ENCODE results near the gene APOBEC3A. TPM values are rescaled to one million over a fixed set of nuclear protein-coding genes. Genes with fewer than 3 reads are reported as not detected.

The APOBEC3A gene
- total RNA-seq, 1 experiment from 2014 or later, result not detected

GRCh38 chr22:38925571-38926041, 31.8 kb upstream of the APOBEC3A start:
- H3K4me1 ChIP-seq (ENCODE audit: low read length), result no peaks in the 10 kb centered on the region
- no peak overlapping the region for H2AFZ ChIP-seq (ENCODE audit: low read length)
- H3K36me3 ChIP-seq (ENCODE audit: insufficient read depth, low read length), result no peaks in the 10 kb centered on the region
- no peak for DNase-seq
- H3K9me2 ChIP-seq (replicated peaks; ENCODE audit: insufficient read depth, low read length), result no peaks in the 10 kb centered on the region
- H3K4me3 ChIP-seq (ENCODE audit: low read length), result no peak overlapping the region
- H3K9me3 ChIP-seq (ENCODE audit: low read length), result no peaks in the 10 kb centered on the region
- no peak overlapping the region for H3K4me2 ChIP-seq (ENCODE audit: low read depth, low read length, poor library complexity, severe bottlenecking)
- no peak overlapping the region for H3K27ac ChIP-seq (ENCODE audit: low read length)
- H3K9ac ChIP-seq (ENCODE audit: low read length), result no peak overlapping the region
- no peaks in the 10 kb centered on the region for H4K20me1 ChIP-seq (ENCODE audit: insufficient read depth, low read depth, low read length)
- H3K79me2 ChIP-seq (ENCODE audit: low read length), result no peaks in the 10 kb centered on the region
- H3K27me3 ChIP-seq (ENCODE audit: low read length), result no peaks in the 10 kb centered on the region

- Histone ChIP-seq H3K9me2 (replicated peaks; ENCODE audit: insufficient read depth, low read length) (no peaks in the 10 kb centered on the region), H3K36me3 (ENCODE audit: insufficient read depth, low read length) (no peaks in the 10 kb centered on the region), H2AFZ (ENCODE audit: low read length) (no peak overlapping the region), H3K4me3 (ENCODE audit: low read length) (no peak overlapping the region), H3K9me3 (ENCODE audit: low read length) (no peaks in the 10 kb centered on the region), H3K27ac (ENCODE audit: low read length) (no peak overlapping the region), H3K79me2 (ENCODE audit: low read length) (no peaks in the 10 kb centered on the region), H3K4me1 (ENCODE audit: low read length) (no peaks in the 10 kb centered on the region), H3K9ac (ENCODE audit: low read length) (no peak overlapping the region), H3K27me3 (ENCODE audit: low read length) (no peaks in the 10 kb centered on the region), H4K20me1 (ENCODE audit: insufficient read depth, low read depth, low read length) (no peaks in the 10 kb centered on the region), H3K4me2 (ENCODE audit: low read depth, low read length, poor library complexity, severe bottlenecking) (no peak overlapping the region)
- peak; percentile 72 for DNase-seq
These were observed 30.2 kb upstream of the APOBEC3A start for GRCh38 chr22:38927033-38927781.

GRCh38 chr22:38930512-38930911, 26.9 kb upstream of the APOBEC3A start:
- Histone ChIP-seq H3K27me3 (ENCODE audit: low read length) (no peaks in the 10 kb centered on the region), H3K9me2 (replicated peaks; ENCODE audit: insufficient read depth, low read length) (no peaks in the 10 kb centered on the region)

GRCh38 chr22:38935023-38935422, 22.4 kb upstream of the APOBEC3A start:
- Histone ChIP-seq H3K4me2 (ENCODE audit: low read depth, low read length, poor library complexity, severe bottlenecking) (no peak overlapping the region), H3K79me2 (ENCODE audit: low read length) (no peaks in the 10 kb centered on the region), H3K9me2 (replicated peaks; ENCODE audit: insufficient read depth, low read length) (no peaks in the 10 kb centered on the region), H3K27ac (ENCODE audit: low read length) (no peak overlapping the region), H4K20me1 (ENCODE audit: insufficient read depth, low read depth, low read length) (no peaks in the 10 kb centered on the region), H3K9ac (ENCODE audit: low read length) (no peak overlapping the region), H2AFZ (ENCODE audit: low read length) (no peak overlapping the region), H3K36me3 (ENCODE audit: insufficient read depth, low read length) (no peaks in the 10 kb centered on the region), H3K4me1 (ENCODE audit: low read length) (peaks cover 3% of the 10 kb centered on the region; the same call in 1 of the 2 replicates), H3K9me3 (ENCODE audit: low read length) (no peaks in the 10 kb centered on the region), H3K4me3 (ENCODE audit: low read length) (no peak overlapping the region), H3K27me3 (ENCODE audit: low read length) (no peaks in the 10 kb centered on the region)
- DNase-seq, result no peak

More at GRCh38 chr22:38930512-38930911, 26.9 kb upstream of the APOBEC3A start:
- H3K27ac ChIP-seq (ENCODE audit: low read length), result no peak overlapping the region
- no peaks in the 10 kb centered on the region for H3K9me3 ChIP-seq (ENCODE audit: low read length)
- no peaks in the 10 kb centered on the region for H3K36me3 ChIP-seq (ENCODE audit: insufficient read depth, low read length)
- H4K20me1 ChIP-seq (ENCODE audit: insufficient read depth, low read depth, low read length), result no peaks in the 10 kb centered on the region
- H3K79me2 ChIP-seq (ENCODE audit: low read length), result no peaks in the 10 kb centered on the region
- H2AFZ ChIP-seq (ENCODE audit: low read length), result no peak overlapping the region
- no peak for DNase-seq
- H3K4me3 ChIP-seq (ENCODE audit: low read length), result no peak overlapping the region
- peaks cover 3% of the 10 kb centered on the region; the same call in 1 of the 2 replicates for H3K4me1 ChIP-seq (ENCODE audit: low read length)
- H3K9ac ChIP-seq (ENCODE audit: low read length), result no peak overlapping the region
- H3K4me2 ChIP-seq (ENCODE audit: low read depth, low read length, poor library complexity, severe bottlenecking), result no peak overlapping the region

- Histone ChIP-seq H3K36me3 (ENCODE audit: insufficient read depth, low read length) (no peaks in the 10 kb centered on the region), H3K4me2 (ENCODE audit: low read depth, low read length, poor library complexity, severe bottlenecking) (no peak overlapping the region)
These were observed 21.8 kb upstream of the APOBEC3A start for GRCh38 chr22:38935616-38936015.

DNA sequence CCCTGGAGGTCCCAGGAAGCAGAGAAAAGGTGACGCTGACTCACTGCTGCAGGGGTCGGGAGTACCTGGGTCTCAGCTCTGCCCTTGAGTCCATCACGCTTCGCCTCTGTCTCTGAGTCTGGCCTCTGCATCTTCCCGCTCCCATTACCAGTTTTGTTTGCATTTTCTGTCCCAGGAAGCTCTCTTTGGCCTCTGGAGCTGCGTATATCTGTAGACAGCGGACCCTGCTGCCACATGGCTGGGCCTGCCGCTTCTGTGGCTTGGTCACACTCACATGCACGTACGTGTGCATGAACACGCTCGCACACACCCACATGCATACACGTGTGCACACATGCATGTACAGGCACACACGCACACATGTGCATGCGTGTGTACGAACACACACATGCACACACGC, 20.8 kb upstream of the APOBEC3A start:
- Histone ChIP-seq H3K79me2 (ENCODE audit: low read length) (no peaks in the 10 kb centered on the region), H3K36me3 (ENCODE audit: insufficient read depth, low read length) (no peaks in the 10 kb centered on the region), H3K9me3 (ENCODE audit: low read length) (no peaks in the 10 kb centered on the region), H3K9me2 (replicated peaks; ENCODE audit: insufficient read depth, low read length) (no peaks in the 10 kb centered on the region), H2AFZ (ENCODE audit: low read length) (no peak overlapping the region), H3K9ac (ENCODE audit: low read length) (no peak overlapping the region), H3K4me2 (ENCODE audit: low read depth, low read length, poor library complexity, severe bottlenecking) (no peak overlapping the region), H3K27me3 (ENCODE audit: low read length) (no peaks in the 10 kb centered on the region), H3K4me3 (ENCODE audit: low read length) (no peak overlapping the region), H3K27ac (ENCODE audit: low read length) (no peak overlapping the region), H4K20me1 (ENCODE audit: insufficient read depth, low read depth, low read length) (no peaks in the 10 kb centered on the region), H3K4me1 (ENCODE audit: low read length) (peaks cover 3% of the 10 kb centered on the region; the same call in 1 of the 2 replicates)
- no peak for DNase-seq

More at GRCh38 chr22:38935616-38936015, 21.8 kb upstream of the APOBEC3A start:
- Histone ChIP-seq H3K4me3 (ENCODE audit: low read length) (no peak overlapping the region), H3K9me2 (replicated peaks; ENCODE audit: insufficient read depth, low read length) (no peaks in the 10 kb centered on the region), H3K9ac (ENCODE audit: low read length) (no peak overlapping the region), H3K4me1 (ENCODE audit: low read length) (peaks cover 3% of the 10 kb centered on the region; the same call in 1 of the 2 replicates), H3K27ac (ENCODE audit: low read length) (no peak overlapping the region), H4K20me1 (ENCODE audit: insufficient read depth, low read depth, low read length) (no peaks in the 10 kb centered on the region), H2AFZ (ENCODE audit: low read length) (no peak overlapping the region), H3K27me3 (ENCODE audit: low read length) (no peaks in the 10 kb centered on the region), H3K9me3 (ENCODE audit: low read length) (no peaks in the 10 kb centered on the region), H3K79me2 (ENCODE audit: low read length) (no peaks in the 10 kb centered on the region)
- DNase-seq, result no peak

DNA sequence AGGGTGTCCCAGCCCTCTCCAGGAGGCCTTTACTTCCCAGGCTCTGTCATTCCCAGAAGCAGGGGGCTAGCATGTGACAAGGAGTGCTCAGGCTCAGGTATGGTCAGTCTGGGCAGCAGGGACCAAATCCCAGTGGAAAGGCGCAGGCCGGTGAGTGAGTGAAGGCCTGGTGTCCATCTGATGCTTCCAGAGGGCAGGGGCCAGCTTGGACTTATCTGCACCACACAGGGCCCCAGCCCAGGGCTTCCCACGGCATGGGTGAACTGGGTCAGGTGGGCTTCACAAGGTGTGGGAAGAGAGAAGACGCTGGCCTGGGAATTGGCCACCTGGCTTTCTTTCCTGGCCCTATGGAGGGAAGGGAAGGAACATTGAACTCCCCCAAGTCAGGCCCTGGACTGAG, 20.4 kb upstream of the APOBEC3A start:
- H3K9me3 ChIP-seq (ENCODE audit: low read length), result no peaks in the 10 kb centered on the region
- no peak overlapping the region for H3K9ac ChIP-seq (ENCODE audit: low read length)
- no peak overlapping the region for H3K4me2 ChIP-seq (ENCODE audit: low read depth, low read length, poor library complexity, severe bottlenecking)
- H4K20me1 ChIP-seq (ENCODE audit: insufficient read depth, low read depth, low read length), result no peaks in the 10 kb centered on the region
- H3K36me3 ChIP-seq (ENCODE audit: insufficient read depth, low read length), result no peaks in the 10 kb centered on the region
- no peak overlapping the region for H2AFZ ChIP-seq (ENCODE audit: low read length)
- no peak for DNase-seq
- H3K27me3 ChIP-seq (ENCODE audit: low read length), result no peaks in the 10 kb centered on the region
- H3K4me1 ChIP-seq (ENCODE audit: low read length), result peaks cover 3% of the 10 kb centered on the region; the same call in 1 of the 2 replicates
- H3K4me3 ChIP-seq (ENCODE audit: low read length), result no peak overlapping the region
- no peaks in the 10 kb centered on the region for H3K9me2 ChIP-seq (replicated peaks; ENCODE audit: insufficient read depth, low read length)
- H3K79me2 ChIP-seq (ENCODE audit: low read length), result no peaks in the 10 kb centered on the region
- H3K27ac ChIP-seq (ENCODE audit: low read length), result no peak overlapping the region

DNA sequence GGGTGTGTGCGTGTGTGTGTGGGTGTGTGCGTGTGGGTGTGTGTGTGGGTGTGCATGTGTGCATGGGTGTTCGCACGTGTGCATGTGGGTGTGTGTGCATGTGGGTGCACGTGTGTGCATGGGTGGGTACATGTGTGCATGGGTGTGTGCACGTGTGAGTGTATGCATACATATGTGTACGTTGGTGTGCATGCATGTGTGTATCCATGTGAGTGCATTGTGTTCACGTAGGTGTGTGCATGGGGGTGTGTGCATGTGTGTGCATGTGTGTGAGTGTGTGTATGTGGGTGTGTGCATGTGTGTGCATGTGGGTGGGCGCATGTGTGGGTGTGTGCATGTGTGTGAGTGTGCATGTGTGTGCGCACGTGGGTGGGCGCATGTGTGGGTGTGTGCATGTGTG, 19.9 kb upstream of the APOBEC3A start:
- H3K27ac ChIP-seq (ENCODE audit: low read length), result no peak overlapping the region
- H3K9me2 ChIP-seq (replicated peaks; ENCODE audit: insufficient read depth, low read length), result no peaks in the 10 kb centered on the region
- peaks cover 3% of the 10 kb centered on the region; the same call in 1 of the 2 replicates for H3K4me1 ChIP-seq (ENCODE audit: low read length)
- H3K27me3 ChIP-seq (ENCODE audit: low read length), result no peaks in the 10 kb centered on the region
- H2AFZ ChIP-seq (ENCODE audit: low read length), result no peak overlapping the region
- H4K20me1 ChIP-seq (ENCODE audit: insufficient read depth, low read depth, low read length), result no peaks in the 10 kb centered on the region
- no peaks in the 10 kb centered on the region for H3K79me2 ChIP-seq (ENCODE audit: low read length)
- no peak overlapping the region for H3K4me2 ChIP-seq (ENCODE audit: low read depth, low read length, poor library complexity, severe bottlenecking)
- no peak overlapping the region for H3K4me3 ChIP-seq (ENCODE audit: low read length)
- H3K9ac ChIP-seq (ENCODE audit: low read length), result no peak overlapping the region
- no peaks in the 10 kb centered on the region for H3K36me3 ChIP-seq (ENCODE audit: insufficient read depth, low read length)
- H3K9me3 ChIP-seq (ENCODE audit: low read length), result no peaks in the 10 kb centered on the region
- no peak for DNase-seq
